H1 (cell line): ENCODE measurements around the gene NTPCR.

Experiments used
- ATF3 ChIP-seq: IDR thresholded peaks from 2 replicates; pipeline ENCODE4 v1.6.1; 2011; ENCODE audit warnings: low read depth, mild to moderate bottlenecking, low read length; ENCODE audit not compliant: insufficient read depth
- CBX5 ChIP-seq: fragments of 300-800, 300-1000 bp; sonication (generic); IDR thresholded peaks from 2 replicates; pipeline ENCODE4 v1.7.1; 2016; ENCODE audit warnings: antibody characterized with exemption, low read length, low read depth
- CTCF ChIP-seq, 3 experiments: IDR thresholded peaks; 1 replicate in 2 of 3; 2 replicates in 1 of 3; pipeline versions ENCODE4 v1.5.1 to v1.6.1; 2011; ENCODE audit warnings: low read length in 3 of 3, mild to moderate bottlenecking in 3 of 3, inconsistent platforms in 2 of 3, low read depth in 1 of 3, moderate library complexity in 1 of 3; ENCODE audit not compliant: insufficient read depth in 1 of 3; ENCODE audit errors: control extremely low read depth in 1 of 3
- EP300 ChIP-seq, 2 experiments: IDR thresholded peaks; 1 replicate in 1 of 2; 2 replicates in 1 of 2; pipeline ENCODE4 v1.6.1; 2011 to 2012; ENCODE audit warnings: low read depth in 2 of 2, low read length in 2 of 2, mild to moderate bottlenecking in 2 of 2, borderline replicate concordance in 1 of 2, inconsistent platforms in 1 of 2, moderate library complexity in 1 of 2
- GABPA ChIP-seq: IDR thresholded peaks from 2 replicates; pipeline ENCODE4 v1.6.1; 2011; ENCODE audit warnings: mild to moderate bottlenecking, low read length, moderate library complexity, borderline replicate concordance; ENCODE audit not compliant: insufficient read depth
- GTF2F1 ChIP-seq: IDR thresholded peaks from 2 replicates; pipeline ENCODE4 v1.6.1; 2012; ENCODE audit warnings: low read depth, low read length, improper control_type of control experiment, borderline replicate concordance
- NANOG ChIP-seq: IDR thresholded peaks from 2 replicates; pipeline ENCODE4 v1.6.1; 2011; ENCODE audit warnings: low read length, low read depth, mild to moderate bottlenecking, inconsistent platforms; ENCODE audit not compliant: insufficient read depth, poor library complexity, severe bottlenecking
- PHF8 ChIP-seq: fragments of 200-600 bp; sonication (generic); conservative IDR thresholded peaks from 2 replicates; pipeline ENCODE4 v1.7.1; 2012; ENCODE audit warnings: low read depth, mild to moderate bottlenecking, inconsistent platforms, low read length, moderate library complexity
- TAF1 ChIP-seq: IDR thresholded peaks from 2 replicates; pipeline ENCODE4 v1.6.1; 2011; ENCODE audit warnings: mild to moderate bottlenecking, low read depth, low read length

- TF ChIP-seq EP300 (IDR thresholded peaks at IDR 0.05; ENCODE audit: borderline replicate concordance in 1 of 2, low read depth in 2 of 2, low read length in 2 of 2) = no peak
- no peak for TF ChIP-seq ATF3
- TF ChIP-seq TAF1 = no peak
- no peak for TF ChIP-seq CTCF (IDR thresholded peaks at IDR 0.05; ENCODE audit: control extremely low read depth in 1 of 3, insufficient read depth in 1 of 3, low read depth in 1 of 3, low read length in 3 of 3)
- no peak for TF ChIP-seq CBX5
- TF ChIP-seq PHF8 = no peak
- no peak for TF ChIP-seq NANOG
- TF ChIP-seq GABPA = no peak
- no peak for TF ChIP-seq GTF2F1
Measured at GRCh38 chr1:232968965-232969364, 18.6 kb downstream of the NTPCR start.
